AG04450 (cell line): ENCODE results near the gene CFB. TPM values are rescaled to one million over a fixed set of nuclear protein-coding genes. Genes with fewer than 3 reads are reported as not detected.
"Not testable (repeated sequence)": the region's sequence is repeated elsewhere in the genome, so short reads cannot be mapped to it uniquely, and the experiment has no call there.

Experiments used
- CTCF ChIA-PET: fragments of 300-600, 350-600 bp; formaldehyde crosslinking; extraction: SDS; loops from one replicate; lab custom pipeline; 2022; ENCODE audit warnings: antibody characterized with exemption, inconsistent platforms; lab: Charles Lee
- POLR2A ChIA-PET: fragments of 350-600 bp; formaldehyde crosslinking; extraction: SDS; loops from one replicate; lab custom pipeline; 2021; ENCODE audit warnings: antibody characterized with exemption, inconsistent platforms; lab: Yijun Ruan, JAX
- DNase-seq: peaks from one replicate; pipeline ENCODE4 v3.0.0-alpha.2; 2011; ENCODE audit warnings: low read depth, low spot score
- H3K27ac ChIP-seq: one replicate; pipeline ENCODE4 v1.5.1; 2012; ENCODE audit warnings: low read depth, low read length, control low read depth
- H3K27me3 ChIP-seq: one replicate; pipeline ENCODE4 v1.6.0; 2012; ENCODE audit warnings: low read length; ENCODE audit not compliant: control insufficient read depth, insufficient read depth
- H3K4me3 ChIP-seq: 2 replicates; pipeline ENCODE4 v1.5.1; 2011; ENCODE audit warnings: mild to moderate bottlenecking, low read depth, low read length, control low read depth
- H3K9me3 ChIP-seq: 2 replicates; pipeline ENCODE4 v1.5.1; 2012; ENCODE audit warnings: low read length; ENCODE audit not compliant: control insufficient read depth, insufficient read depth
- polyA plus RNA-seq: library from polyadenylated mRNA; depleted of rRNA; stranded (reverse); fragments of >200 nt; gene quantifications from 2 replicates; pipeline ENCODE4 v1.2.3, GENCODE V29; 2011
- TF ChIP-seq, protein P1 (sequence below): IDR thresholded peaks from 2 replicates; pipeline ENCODE4 v1.5.1; 2011; ENCODE audit warnings: low read depth, low read length, control low read depth, inconsistent platforms

CFB gene
- polyA plus RNA-seq, 1 experiment, result 14.0 TPM

DNA sequence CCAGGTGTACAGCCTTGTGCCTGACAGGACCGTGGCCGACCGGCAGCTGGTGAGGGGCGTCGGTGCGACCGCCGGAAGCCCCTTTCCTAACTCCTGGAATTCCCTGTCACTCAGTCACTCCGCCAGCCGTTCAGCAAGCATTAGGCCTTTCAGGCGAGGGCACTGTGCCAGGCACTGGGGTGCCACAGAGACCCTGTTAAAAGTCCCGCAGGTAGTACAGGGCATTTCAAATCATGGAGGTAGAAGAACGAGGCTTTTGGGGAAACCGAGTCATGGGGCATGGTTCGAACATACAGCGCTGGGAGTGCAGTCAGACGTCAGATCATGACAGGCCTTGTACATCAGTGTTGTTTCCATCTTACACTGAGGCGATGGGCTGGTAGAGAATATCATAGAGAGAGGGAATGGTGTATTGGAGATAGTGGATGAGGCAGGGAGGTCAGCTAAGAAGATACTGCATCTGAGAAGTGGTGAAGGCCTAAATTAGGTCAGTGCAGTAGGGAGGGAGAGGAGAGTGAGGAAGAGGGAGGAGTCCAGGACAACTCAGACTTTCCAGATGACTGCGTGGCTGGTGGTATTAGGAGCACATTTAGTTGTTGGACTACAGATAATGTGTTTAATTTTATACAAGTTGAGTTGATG is 26.9 kb downstream of the CFB start:
- H3K27ac ChIP-seq, result peak overlapping the region; percentile 98
- H3K4me3 ChIP-seq, result peak overlapping the region; percentile 96
- H3K27me3 ChIP-seq, result no peaks in the 10 kb centered on the region
- TF ChIP-seq, protein P1, sequence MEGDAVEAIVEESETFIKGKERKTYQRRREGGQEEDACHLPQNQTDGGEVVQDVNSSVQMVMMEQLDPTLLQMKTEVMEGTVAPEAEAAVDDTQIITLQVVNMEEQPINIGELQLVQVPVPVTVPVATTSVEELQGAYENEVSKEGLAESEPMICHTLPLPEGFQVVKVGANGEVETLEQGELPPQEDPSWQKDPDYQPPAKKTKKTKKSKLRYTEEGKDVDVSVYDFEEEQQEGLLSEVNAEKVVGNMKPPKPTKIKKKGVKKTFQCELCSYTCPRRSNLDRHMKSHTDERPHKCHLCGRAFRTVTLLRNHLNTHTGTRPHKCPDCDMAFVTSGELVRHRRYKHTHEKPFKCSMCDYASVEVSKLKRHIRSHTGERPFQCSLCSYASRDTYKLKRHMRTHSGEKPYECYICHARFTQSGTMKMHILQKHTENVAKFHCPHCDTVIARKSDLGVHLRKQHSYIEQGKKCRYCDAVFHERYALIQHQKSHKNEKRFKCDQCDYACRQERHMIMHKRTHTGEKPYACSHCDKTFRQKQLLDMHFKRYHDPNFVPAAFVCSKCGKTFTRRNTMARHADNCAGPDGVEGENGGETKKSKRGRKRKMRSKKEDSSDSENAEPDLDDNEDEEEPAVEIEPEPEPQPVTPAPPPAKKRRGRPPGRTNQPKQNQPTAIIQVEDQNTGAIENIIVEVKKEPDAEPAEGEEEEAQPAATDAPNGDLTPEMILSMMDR, result no peak
- no peak for DNase-seq
- no peaks in the 10 kb centered on the region; the same call in 1 of the 2 replicates for H3K9me3 ChIP-seq
- ChIA-PET POLR2A (interaction anchor here (1.7 to 2.7 kb wide), 2 partner anchors 14 to 21 kb away, joined by 5 to 10 read pairs; partner anchors contain the start of genes NELFE and SKIC2), CTCF (interaction anchor here (1.0 to 1.3 kb wide), 4 partner anchors 20 to 272 kb away, joined by 3 to 4 read pairs (median 4); no protein-coding TSS in a partner anchor)

DNA sequence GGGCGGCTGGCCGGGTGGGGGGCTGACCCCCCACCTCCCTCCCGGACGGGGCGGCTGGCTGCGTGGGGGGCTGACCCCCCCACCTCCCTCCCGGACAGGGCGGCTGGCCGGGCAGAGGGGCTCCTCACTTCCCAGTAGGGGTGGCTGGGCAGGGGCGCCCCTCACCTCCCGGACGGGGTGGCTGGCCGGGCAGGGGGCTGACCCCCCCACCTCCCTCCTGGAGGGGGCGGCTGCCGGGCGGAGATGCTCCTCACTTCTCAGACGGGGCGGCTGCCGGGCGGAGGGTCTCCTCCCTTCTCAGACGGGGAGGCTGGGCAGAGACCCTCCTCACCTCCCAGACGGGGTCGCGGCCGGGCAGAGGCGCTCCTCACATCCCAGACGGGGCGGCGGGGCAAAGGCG is 30.2 kb downstream of the CFB start:
- H3K27ac ChIP-seq, POLR2A ChIA-PET, H3K4me3 ChIP-seq, H3K9me3 ChIP-seq, H3K27me3 ChIP-seq, DNase-seq: not testable (repeated sequence)
- CTCF ChIA-PET, result interaction anchor here (0.7 kb wide), 2 partner anchors 82 to 1255 kb away, joined by 4 to 9 read pairs; no protein-coding TSS in a partner anchor

DNA sequence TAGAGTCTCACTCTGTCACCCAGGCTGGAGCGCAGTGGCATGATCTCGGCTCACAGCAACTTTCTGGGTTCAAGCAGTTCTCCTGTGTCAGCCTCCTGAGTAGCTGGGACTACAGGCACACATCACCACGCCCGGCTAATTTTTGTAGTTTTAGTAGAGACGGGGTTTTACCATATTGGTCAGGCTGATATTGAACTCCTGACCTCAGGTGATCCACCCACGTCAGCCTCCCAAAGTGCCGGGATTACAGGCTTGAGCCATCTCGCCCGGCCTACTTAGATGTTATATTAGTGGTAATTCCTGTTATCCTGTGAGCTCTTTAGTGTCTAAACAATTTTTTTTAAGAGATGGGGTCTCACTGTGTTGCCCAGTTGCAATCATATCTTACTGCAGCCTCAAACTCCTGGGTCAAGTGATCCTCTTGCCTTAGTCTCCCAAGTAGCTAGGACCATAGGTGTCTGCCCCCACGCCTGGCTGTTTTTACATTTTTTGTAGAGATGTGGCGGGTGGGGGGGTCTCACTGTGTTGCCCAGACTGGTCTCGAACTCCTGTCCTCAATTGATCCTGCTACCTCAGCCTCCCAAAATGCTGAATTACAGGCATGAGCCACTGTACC is 32.0 kb downstream of the CFB start:
- Histone ChIP-seq H3K27me3 (no peaks in the 10 kb centered on the region), H3K27ac (no peak overlapping the region), H3K9me3 (no peaks in the 10 kb centered on the region; the same call in 1 of the 2 replicates), H3K4me3 (no peak overlapping the region)
- DNase-seq, result no peak
- ChIA-PET CTCF (interaction anchor here (0.7 kb wide), 1 partner anchor 88 kb away, joined by 5 read pairs; no protein-coding TSS in a partner anchor), POLR2A (no interaction called here)
- TF ChIP-seq, protein P1, result no peak

DNA sequence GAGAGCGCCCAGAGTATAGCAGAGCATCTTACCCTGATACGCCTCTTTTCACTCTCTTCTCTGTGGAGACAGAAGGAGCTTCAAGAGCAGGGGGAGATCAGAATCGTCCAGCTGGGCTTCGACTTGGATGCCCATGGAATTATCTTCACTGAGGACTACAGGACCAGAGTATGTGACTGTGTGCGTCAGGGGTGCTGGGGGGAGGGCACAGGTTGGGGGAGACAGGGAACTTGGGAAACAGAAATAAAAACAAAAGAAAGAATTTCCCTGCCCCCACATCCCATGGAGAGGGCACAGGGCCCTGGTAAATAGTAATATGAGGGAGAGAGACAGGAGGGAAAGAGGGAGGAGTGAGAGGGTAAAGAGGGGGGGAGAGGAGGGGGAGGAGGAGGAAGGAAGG is 32.9 kb downstream of the CFB start:
- ChIA-PET POLR2A (no interaction called here), CTCF (no interaction called here)
- DNase-seq, result no peak
- no peak overlapping the region for H3K4me3 ChIP-seq
- no peaks in the 10 kb centered on the region for H3K27me3 ChIP-seq
- no peaks in the 10 kb centered on the region; the same call in 1 of the 2 replicates for H3K9me3 ChIP-seq
- TF ChIP-seq, protein P1, result no peak
- no peak overlapping the region for H3K27ac ChIP-seq

DNA sequence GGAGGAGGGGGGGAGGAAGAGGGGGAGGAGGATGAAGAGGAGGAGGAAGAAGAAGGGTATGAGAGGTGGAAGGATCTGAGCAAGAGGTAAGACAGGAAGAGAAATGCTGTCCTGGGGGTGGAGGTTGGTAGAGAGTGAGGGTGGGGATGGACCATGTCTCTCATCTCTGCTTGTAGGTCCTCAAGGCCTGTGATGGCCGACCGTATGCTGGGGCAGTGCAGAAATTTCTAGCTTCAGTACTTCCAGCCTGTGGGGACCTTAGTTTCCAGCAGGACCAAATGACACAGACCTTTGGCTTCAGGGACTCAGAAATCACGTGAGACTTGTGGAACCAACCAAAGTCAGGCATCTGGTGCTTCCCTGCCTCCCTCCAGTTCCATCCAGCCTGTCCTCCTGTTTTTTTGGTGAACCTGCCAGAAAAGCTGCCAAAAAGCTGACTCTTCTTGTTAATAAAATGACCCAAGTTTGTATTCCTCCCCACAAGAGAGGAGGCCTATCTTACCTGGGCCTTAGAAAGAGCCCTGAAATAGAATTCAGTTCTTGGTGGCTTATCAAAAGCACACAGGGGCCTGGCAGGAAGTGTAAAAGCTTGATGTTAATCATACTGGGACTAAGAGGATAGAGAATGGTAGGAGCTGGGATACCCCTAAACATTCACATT is 33.5 kb downstream of the CFB start:
- no peaks in the 10 kb centered on the region for H3K27me3 ChIP-seq
- H3K4me3 ChIP-seq, result no peak overlapping the region
- TF ChIP-seq, protein P1, result no peak
- DNase-seq, result no peak
- ChIA-PET CTCF (interaction anchor here (0.5 to 1.2 kb wide), 2 partner anchors 138 to 268 kb away, joined by 3 to 5 read pairs; no protein-coding TSS in a partner anchor), POLR2A (no interaction called here)
- no peak overlapping the region for H3K27ac ChIP-seq
- H3K9me3 ChIP-seq, result no peaks in the 10 kb centered on the region; the same call in 1 of the 2 replicates

DNA sequence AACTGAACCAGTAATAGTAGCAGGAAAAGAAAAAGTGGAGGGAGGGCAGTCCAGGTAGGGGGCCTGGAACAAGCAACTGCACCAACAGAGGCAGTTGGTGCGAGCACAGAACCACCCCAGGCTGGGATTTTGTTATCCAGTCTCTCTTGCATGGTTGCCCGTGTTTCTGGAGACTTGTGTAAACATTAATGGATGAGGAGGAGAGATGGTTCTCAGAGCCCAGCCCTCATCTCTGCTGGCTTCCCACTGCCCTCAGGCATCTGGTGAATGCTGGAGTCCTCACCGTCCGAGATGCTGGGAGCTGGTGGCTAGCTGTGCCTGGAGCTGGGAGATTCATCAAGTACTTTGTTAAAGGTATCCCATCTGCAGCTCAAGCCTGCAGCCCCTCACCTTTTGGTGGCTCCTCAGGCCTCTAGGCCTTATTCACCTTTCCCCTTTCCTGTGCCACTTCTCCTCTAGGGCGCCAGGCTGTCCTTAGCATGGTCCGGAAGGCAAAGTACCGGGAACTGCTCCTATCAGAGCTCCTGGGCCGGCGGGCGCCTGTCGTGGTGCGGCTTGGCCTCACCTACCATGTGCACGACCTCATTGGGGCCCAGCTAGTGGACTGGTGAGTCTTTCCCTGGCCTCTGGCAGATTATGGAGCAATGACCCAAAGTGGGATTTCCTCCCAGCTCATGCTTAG is 34.4 kb downstream of the CFB start:
- CTCF ChIA-PET, result interaction anchor here (0.6 to 1.2 kb wide), 2 partner anchors 137 to 864 kb away, joined by 3 read pairs; partner anchors contain the start of gene PSMB8
- H3K27ac ChIP-seq, H3K4me3 ChIP-seq, H3K27me3 ChIP-seq, DNase-seq, POLR2A ChIA-PET, H3K9me3 ChIP-seq: not testable (repeated sequence)

DNA sequence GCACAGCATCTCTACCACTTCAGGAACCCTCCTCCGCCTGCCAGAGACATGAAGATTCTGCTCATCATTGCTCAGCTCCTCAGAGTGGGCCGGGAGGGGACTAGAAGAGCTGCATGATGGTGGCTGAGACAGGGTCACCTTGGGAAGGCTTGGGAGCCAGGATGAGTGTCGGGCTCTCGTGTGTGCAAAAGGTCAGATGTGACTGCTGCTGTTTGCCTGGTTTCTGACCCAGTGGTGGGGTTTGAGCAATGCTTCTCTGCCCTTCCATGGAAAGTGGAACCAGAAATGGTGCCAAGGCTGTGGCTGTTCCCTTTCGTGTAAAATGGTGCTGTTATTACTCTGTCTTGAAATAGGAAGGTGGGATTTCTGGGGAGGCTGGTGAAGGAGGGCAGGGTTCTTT is 35.1 kb downstream of the CFB start:
- H3K9me3 ChIP-seq, H3K27ac ChIP-seq, POLR2A ChIA-PET, H3K4me3 ChIP-seq, CTCF ChIA-PET, DNase-seq, H3K27me3 ChIP-seq: not testable (repeated sequence)
